ENCODE measurements around the gene UBR3.

The UBR3 gene

DNA sequence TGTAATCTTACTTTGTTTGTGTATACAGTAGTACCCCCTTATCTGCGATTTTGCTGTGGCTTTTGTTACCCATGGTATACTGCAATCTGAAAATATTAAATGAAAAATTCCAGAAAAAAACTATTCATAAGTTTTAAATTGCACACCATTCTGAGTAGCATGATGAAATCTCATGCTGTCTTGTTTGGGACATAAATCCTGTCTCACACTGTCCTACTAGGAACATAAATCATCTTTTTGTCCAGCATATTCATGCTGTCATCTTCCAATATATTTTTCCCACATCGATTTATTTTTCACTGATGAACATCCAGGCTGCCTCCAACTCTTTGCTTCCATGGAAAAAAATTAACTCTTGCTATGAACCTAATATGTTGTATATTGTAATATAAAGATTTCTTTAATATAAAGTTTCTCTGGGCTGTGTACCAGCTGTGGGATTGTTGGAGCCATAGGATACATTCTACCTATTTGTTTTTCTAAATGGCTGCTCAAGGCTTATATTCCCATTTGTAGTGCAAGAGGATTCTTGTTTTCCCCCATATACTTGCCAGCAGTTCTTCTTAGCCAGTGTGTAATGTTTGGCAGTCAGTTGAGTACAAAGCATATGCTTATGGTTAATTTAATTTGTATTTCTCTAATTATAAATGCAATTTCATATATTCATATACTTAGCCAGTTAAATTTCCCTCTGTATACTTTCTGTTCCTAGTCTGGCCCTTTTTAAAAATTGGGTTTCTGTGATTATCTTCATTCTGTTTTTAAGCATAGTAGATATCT is 236.4 kb downstream of the UBR3 start:
- DNase-seq, result no peak

DNA sequence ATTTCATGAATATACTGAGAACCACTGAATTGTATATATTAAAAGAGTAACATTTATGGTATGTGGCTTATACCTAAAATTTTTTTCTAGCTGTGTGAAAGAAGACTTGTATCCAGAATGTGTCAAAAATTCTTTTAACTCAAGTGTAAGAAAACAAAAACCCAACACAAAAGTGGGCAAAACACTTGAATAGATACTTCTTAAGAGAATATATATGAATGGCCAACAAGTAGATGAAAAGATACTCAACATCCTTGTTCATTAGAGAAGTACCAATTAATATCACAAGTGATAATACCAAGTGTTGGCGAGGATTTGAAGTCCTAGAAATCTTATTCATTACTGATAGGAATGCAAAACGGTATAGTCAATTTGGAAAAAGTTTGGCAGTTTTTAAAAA is 243.5 kb downstream of the UBR3 start:
- DNase-seq, result no peak

DNA sequence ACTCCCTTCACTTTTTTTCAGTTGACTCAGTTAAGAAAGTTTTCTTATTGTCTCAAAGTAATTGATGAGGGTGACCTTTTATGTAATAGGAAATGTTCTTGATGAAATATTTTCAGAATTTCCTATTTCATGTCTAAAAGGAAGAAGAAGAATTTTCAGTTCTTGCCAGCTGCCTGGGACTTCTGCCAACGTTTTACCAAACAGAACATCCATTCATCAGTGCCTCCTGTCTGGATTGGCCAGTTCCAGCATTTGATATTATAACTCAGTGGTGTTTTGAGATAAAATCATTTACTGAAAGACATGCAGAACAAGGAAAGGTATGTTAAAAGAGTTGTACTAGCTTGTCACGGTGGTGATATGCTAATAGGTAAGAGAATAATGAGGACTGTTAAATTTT is 246.0 kb downstream of the UBR3 start:
- DNase-seq, result peak in 1 of 2 donors; percentile 22

GRCh38 chr2:170076189-170076588 is 248.9 kb downstream of the UBR3 start:
- DNase-seq, result no peak

- DNase-seq, result no peak
These were observed 250.7 kb downstream of the UBR3 start for GRCh38 chr2:170077830-170078569.

DNA sequence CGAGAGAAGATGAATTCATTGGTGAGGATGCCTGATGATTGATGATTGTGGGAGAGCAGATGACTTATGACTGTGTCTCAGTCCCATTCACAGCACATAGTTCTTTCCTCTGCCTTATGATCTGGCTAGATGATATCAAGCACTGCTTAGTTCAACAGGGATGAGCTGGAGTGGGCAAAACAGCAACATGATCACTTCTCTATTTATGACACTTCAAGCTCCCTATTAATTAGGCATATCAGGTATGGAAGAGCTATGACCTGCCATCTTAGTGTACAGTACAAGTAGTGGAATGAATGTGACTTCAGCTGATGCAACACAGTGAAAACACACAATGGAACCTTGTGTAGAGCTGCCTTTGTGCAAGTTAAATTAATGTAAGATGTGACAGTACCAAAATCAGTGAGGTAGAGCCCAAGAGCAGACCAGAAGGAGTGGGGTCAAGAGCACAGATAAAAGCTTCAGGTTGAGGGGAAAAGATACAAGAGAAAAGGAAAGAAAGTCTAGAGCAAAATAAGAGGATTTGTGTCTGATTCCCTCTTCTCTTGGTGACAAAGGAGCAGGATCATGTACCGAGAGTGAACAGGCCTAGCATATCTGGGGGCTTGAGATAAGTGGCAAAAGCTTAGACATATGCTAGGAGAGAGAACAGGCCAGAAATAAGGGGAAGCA is 257.7 kb downstream of the UBR3 start:
- no peak for DNase-seq

- no peak for DNase-seq
These were observed 258.9 kb downstream of the UBR3 start for GRCh38 chr2:170086117-170086688.

DNA sequence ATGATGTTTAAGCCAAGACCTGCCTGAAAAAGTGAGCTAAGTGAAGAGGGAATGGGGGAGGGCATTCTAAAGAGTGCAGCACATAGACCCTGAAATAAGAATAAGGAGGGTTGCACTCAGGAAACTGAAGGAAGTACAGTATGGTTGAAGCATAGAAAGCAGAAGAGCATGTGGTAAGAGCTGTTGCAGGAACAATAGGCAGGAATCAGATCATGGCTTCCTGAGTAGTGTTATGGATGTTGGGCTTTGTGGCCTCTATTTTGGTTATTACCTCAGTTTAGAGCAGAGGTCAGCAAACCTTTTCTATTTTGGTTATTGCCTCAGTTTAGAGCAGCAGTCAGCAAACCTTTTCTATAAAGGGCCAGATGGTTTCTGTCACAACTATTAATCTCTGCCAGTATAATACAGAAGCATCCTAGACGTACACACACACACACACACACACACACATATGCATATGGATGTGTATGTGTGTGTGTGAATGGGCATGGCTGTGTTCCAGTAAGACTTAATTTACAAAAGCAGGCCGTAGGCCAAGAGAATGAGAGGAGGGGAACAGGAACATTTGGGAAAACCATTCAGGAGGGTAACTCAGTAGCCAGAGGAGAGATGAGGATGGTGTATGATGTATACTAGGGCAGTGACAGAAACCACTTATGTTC is 259.6 kb downstream of the UBR3 start:
- no peak for DNase-seq

DNA sequence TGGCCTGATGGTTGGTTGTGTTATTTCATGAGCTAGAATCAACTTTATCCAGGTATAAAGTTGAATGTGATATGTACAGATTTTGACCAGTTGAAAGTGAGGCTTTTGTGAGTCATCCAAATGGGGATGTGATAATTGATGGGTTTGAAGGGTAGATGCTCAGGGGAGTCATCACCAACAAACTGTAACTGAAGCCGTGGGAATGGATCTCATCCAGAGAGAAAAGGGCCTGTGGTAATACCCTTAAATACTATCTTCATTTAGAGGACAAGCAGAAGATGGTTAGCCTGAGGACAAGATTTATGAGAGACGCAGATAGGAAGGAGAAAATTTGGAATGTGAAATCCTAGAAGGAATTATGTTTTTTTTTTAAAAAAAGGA is 260.1 kb downstream of the UBR3 start:
- no peak for DNase-seq

GRCh38 chr2:170088776-170089175 is 261.5 kb downstream of the UBR3 start:
- no peak for DNase-seq

DNA sequence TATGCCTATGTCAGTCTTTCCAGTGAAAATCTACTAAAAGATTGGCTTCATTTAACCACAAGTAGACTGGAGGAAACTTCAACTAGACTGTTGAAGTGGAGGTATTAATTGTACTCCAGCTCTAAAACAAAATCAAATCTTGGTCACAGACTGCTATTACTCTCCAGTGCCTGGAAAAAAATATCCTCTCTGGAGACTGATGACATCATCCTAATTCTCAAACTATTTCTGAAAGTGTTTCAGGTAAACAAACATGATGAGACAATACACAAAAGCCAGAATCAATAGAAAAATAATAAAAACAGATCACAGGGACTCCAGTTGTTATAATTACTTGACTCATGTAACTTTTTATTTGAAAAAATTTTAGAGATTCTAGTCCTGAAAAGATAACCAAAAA is 263.0 kb downstream of the UBR3 start:
- DNase-seq, result no peak

GRCh38 chr2:170091436-170091835 is 264.2 kb downstream of the UBR3 start:
- DNase-seq, result no peak

DNA sequence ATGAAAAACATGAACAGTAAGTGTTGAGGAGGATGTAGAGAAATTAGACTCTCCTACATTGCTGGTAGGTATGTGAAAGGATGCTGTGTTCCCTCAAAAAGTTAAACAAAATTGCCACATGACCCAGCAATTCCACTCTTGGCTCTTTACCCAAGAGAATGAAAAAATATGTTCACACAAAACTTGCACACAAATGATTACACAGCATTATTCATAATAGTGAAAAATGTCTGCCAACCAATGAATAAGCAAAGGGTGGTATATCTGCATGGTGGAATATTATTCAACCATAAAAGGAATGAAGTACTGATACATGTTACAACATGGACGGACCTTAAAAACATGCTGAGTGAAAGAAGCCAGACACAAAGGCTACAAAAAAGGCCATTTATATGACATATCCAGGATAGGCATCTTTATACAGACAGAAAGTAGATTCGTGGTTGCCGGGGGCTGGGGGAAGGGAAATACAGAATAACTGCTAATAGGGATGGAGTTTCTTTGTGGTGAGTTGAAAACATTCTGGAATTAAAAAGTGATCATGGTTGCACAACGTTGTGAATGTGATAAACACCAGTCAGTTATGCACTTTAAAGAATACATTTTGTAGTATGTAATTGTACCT is 265.3 kb downstream of the UBR3 start:
- DNase-seq, result no peak

DNA sequence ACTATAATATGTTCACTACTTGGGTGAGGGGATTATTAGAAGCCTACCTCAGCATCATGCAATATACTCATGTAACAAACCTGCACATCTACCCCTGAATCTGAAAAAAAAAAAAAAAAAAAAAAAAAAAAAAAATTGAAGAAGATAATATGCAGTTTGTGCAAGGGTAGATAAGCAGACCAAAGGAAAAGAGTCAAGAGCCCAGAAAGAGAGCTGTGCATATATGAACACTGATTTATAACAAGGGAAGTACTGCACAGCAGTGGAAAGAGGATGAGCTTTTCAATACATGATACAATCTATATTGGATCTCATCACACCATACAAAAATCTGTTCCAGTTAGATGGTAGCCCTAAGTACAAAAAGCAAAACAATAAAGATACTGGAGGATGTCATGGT is 268.1 kb downstream of the UBR3 start:
- no peak for DNase-seq

- no peak for DNase-seq
These were observed 271.5 kb downstream of the UBR3 start for GRCh38 chr2:170098626-170099312.

GRCh38 chr2:170101789-170102188 is 274.5 kb downstream of the UBR3 start:
- no peak for DNase-seq

DNA sequence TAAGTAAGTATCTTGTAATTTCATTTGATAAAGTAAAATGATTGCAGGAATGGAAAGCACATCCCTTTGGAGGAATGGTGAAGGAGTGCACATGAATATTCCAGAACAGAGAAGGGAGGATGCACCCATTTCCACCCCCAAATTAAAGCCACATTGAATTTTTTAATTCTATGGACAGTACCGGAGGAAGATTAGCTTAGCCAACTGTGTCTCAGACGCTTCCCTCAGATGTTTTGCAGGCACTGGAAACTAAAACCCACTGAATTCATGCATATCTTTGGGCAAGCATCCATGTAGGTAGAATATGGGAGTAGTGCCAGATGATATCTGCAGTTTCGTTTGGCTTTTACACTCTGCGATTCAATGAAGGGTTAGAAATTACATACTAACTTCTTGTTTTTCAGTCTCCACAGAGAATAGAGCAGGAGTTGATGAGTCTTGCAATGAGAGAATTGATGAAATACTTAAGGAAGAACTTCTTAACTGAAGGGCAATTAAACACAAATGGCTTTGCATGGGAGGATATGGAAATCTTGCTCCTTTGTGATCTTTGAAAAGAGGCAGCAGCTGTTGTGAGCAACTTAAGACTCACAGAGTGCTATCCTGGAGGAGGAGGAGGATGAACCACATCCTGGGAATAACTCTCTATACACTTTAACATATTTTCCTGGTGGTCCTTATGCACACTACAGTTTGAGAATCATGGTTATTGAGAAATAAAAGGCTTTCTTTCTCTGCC is 279.0 kb downstream of the UBR3 start:
- DNase-seq, result no peak

- no peak for DNase-seq
These were observed 286.1 kb downstream of the UBR3 start for GRCh38 chr2:170113168-170113894.

DNA sequence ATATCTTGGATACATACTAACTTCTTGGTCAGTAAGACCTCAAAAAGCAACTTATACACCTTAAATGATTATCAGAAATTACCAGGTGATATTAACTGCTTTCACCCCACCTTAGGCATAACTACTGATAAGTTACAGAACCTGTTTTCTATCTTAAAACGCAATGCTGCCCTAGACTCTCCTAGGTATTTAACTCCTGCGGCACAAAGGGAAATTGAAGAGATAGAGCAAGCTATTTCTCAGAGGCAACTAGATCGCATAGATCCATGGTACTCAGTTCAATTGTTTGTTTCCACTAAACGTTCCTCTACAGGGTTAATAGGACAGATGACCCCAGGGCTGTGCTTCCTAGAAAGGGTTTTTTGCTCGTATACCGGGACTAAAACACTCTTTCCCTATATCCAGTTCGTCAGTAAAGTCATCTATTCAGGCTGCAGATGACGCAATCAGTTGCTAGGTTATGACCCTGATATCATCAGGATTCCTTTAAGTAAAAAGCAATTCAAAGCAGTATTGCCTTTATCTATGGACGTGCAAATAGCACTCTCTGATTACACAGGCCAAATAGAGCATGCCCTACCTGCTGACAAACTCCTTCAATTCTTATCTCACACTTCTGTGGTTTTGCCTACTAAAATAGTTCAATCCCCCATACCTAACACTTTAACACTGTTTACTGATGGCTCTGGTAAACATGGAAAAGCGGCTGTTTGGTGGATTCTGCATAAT is 288.4 kb downstream of the UBR3 start:
- DNase-seq, result no peak

DNA sequence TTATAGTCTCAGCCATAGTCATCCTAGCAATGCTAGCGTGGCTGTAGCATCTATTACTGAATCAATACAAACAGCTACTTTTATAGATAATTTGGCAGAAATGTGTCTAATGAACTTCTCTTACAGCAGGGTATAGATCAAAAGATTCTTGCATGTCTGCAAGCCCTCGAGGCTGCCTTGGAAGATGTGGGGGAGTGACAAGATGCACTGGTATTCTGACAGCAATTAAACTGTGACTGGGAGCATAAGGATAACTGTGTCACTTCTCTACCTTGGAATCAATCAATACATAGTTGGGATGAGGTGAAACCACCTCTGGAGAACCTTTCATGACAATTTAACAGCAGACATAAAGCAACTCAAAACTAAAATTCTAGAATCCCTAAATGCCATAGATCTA is 291.4 kb downstream of the UBR3 start:
- DNase-seq, result no peak

Data from inflammatory macrophage treated with lipopolysaccharide for 1 hour (primary cell).